Measurements from ENCODE around the gene OR1K1.
"Not testable (repeated sequence)": the region's sequence is repeated elsewhere in the genome, so short reads cannot be mapped to it uniquely, and the experiment has no call there.

The OR1K1 gene

GRCh38 chr9:122800066-122801060 lies at the start of gene OR1K1:
TSS of gene OR1K1 (plus strand) at chr9:122800123. CDS start at chr9:122800123, 0 bp downstream.
- no peak for DNase-seq (ENCODE audit: low read depth)

- DNase-seq (ENCODE audit: low read depth), result no peak
Measured at GRCh38 chr9:122754825-122755224, 45.1 kb upstream of the OR1K1 start.

- DNase-seq (ENCODE audit: low read depth), result no peak
Measured at GRCh38 chr9:122767817-122768216, 32.1 kb upstream of the OR1K1 start.

GRCh38 chr9:122777052-122777451 lies 22.9 kb upstream of the OR1K1 start:
- DNase-seq (ENCODE audit: low read depth), result no peak

GRCh38 chr9:122777935-122778627 lies 21.8 kb upstream of the OR1K1 start:
- no peak for DNase-seq (ENCODE audit: low read depth)

- DNase-seq (ENCODE audit: low read depth), result no peak
Measured at GRCh38 chr9:122779181-122779580, 20.7 kb upstream of the OR1K1 start.

GRCh38 chr9:122780026-122780425 lies 19.9 kb upstream of the OR1K1 start:
- no peak for DNase-seq (ENCODE audit: low read depth)

GRCh38 chr9:122781671-122782070 lies 18.3 kb upstream of the OR1K1 start:
- DNase-seq (ENCODE audit: low read depth), result no peak

GRCh38 chr9:122785269-122785668 lies 14.7 kb upstream of the OR1K1 start:
- no peak for DNase-seq (ENCODE audit: low read depth)

- DNase-seq (ENCODE audit: low read depth), result no peak
Measured at GRCh38 chr9:122786338-122786737, 13.6 kb upstream of the OR1K1 start.

GRCh38 chr9:122788831-122789230 lies 11.1 kb upstream of the OR1K1 start, which contains the start of gene OR5C1:
TSS of gene OR5C1 (plus strand) at chr9:122788933. CDS start at chr9:122788933, 0 bp downstream.
- no peak for DNase-seq (ENCODE audit: low read depth)

- DNase-seq (ENCODE audit: low read depth), result no peak
Measured at GRCh38 chr9:122789256-122790046, 10.5 kb upstream of the OR1K1 start.

GRCh38 chr9:122791872-122792669 lies 7.9 kb upstream of the OR1K1 start:
- no peak for DNase-seq (ENCODE audit: low read depth)

GRCh38 chr9:122797316-122798063 lies 2.4 kb upstream of the OR1K1 start:
- DNase-seq (ENCODE audit: low read depth), result no peak

GRCh38 chr9:122806661-122807060 lies 6.7 kb downstream of the OR1K1 start:
- DNase-seq (ENCODE audit: low read depth), result no peak

- no peak for DNase-seq (ENCODE audit: low read depth)
Measured at GRCh38 chr9:122807271-122807900, 7.5 kb downstream of the OR1K1 start.

GRCh38 chr9:122808141-122808540 lies 8.2 kb downstream of the OR1K1 start:
- DNase-seq (ENCODE audit: low read depth), result no peak

GRCh38 chr9:122809261-122809660 lies 9.3 kb downstream of the OR1K1 start:
- not testable (repeated sequence) for DNase-seq (ENCODE audit: low read depth)

- DNase-seq (ENCODE audit: low read depth), result peak; percentile 56
Measured at GRCh38 chr9:122810306-122810946, 10.5 kb downstream of the OR1K1 start.

GRCh38 chr9:122812736-122813135 lies 12.8 kb downstream of the OR1K1 start:
- no peak for DNase-seq (ENCODE audit: low read depth)

Measured in stimulated activated CD8-positive, alpha-beta memory T cell treated with anti-CD3 and anti-CD28 coated beads, Interleukin-15, amount 100 ng/mL, for 24 hours (primary cell).